GM23338 (cell line): ENCODE results near the gene ANKRD55. TPM values are rescaled to one million over a fixed set of nuclear protein-coding genes. Genes with fewer than 3 reads are reported as not detected.

Experiments
- ATAC-seq: fragments of 200-7000 bp; cut with Tn5 transposase; 3 replicates; pipeline ENCODE4 v1.9.1; 2020
- DNase-seq: peaks from one replicate; pipeline ENCODE4 v3.0.0-alpha.2; 2015; ENCODE audit warnings: low spot score
- H2AFZ ChIP-seq: fragments of 200-600 bp; sonication (generic); 2 replicates; pipeline ENCODE4 v1.8.0; 2016; ENCODE audit warnings: antibody characterized with exemption, mild to moderate bottlenecking, moderate library complexity
- H3F3A ChIP-seq: fragments of 200-600 bp; sonication (generic); replicated peaks from 2 replicates; pipeline ENCODE4 v1.8.0; 2017; ENCODE audit warnings: antibody characterized with exemption, mixed run types, low read depth
- H3K27ac ChIP-seq: fragments of 200-600 bp; sonication (generic); 2 replicates; pipeline ENCODE4 v1.6.1; 2016; ENCODE audit warnings: low read depth
- H3K27me3 ChIP-seq: fragments of 200-600 bp; sonication (generic); 2 replicates; pipeline ENCODE4 v1.8.0; 2016; ENCODE audit warnings: mild to moderate bottlenecking, mixed run types, moderate library complexity; ENCODE audit not compliant: insufficient read depth
- H3K36me3 ChIP-seq: fragments of 200-600 bp; sonication (generic); 2 replicates; pipeline ENCODE4 v1.8.0; 2016; ENCODE audit warnings: mild to moderate bottlenecking; ENCODE audit not compliant: insufficient read depth
- H3K4me1 ChIP-seq: fragments of 200-600 bp; sonication (generic); 2 replicates; pipeline ENCODE4 v1.8.0; 2016; ENCODE audit warnings: mild to moderate bottlenecking, moderate library complexity; ENCODE audit not compliant: insufficient read depth
- H3K4me2 ChIP-seq: fragments of 200-600 bp; sonication (generic); 2 replicates; pipeline ENCODE4 v1.7.1; 2017; ENCODE audit warnings: mixed run types
- H3K4me3 ChIP-seq: fragments of 200-600 bp; sonication (generic); 2 replicates; pipeline ENCODE4 v1.6.1; 2016; ENCODE audit warnings: mixed run types
- H3K79me2 ChIP-seq: fragments of 200-600 bp; sonication (generic); replicated peaks from 2 replicates; pipeline ENCODE4 v1.8.0; 2017; ENCODE audit warnings: mild to moderate bottlenecking; ENCODE audit not compliant: insufficient read depth
- H3K9me2 ChIP-seq: fragments of 200-600 bp; sonication (generic); 2 replicates; pipeline ENCODE4 v1.8.0; 2017; ENCODE audit not compliant: insufficient read depth
- H4K20me1 ChIP-seq: fragments of 200-600 bp; sonication (generic); replicated peaks from 2 replicates; pipeline ENCODE4 v1.8.0; 2017; ENCODE audit warnings: mild to moderate bottlenecking; ENCODE audit not compliant: insufficient read depth
- H3K27ac Mint-ChIP-seq: 2 replicates; pipeline ENCODE4 v1.8.0; 2020; ENCODE audit warnings: inconsistent platforms, mild to moderate bottlenecking, moderate library complexity, mixed read lengths
- H3K27me3 Mint-ChIP-seq: 3 replicates; pipeline ENCODE4 v1.8.0; 2022; ENCODE audit warnings: low read depth, mild to moderate bottlenecking, moderate library complexity, mixed read lengths, inconsistent platforms; ENCODE audit not compliant: insufficient read depth, poor library complexity
- H3K36me3 Mint-ChIP-seq: 3 replicates; pipeline ENCODE4 v1.8.0; 2021; ENCODE audit warnings: low read depth, mild to moderate bottlenecking, inconsistent platforms, moderate library complexity, mixed read lengths
- H3K4me1 Mint-ChIP-seq: 3 replicates; pipeline ENCODE4 v1.8.0; 2020; ENCODE audit warnings: mild to moderate bottlenecking, inconsistent platforms, mixed read lengths
- H3K4me3 Mint-ChIP-seq: 3 replicates; pipeline ENCODE4 v1.8.0; 2021; ENCODE audit warnings: moderate library complexity, mild to moderate bottlenecking, inconsistent platforms, mixed read lengths
- H3K9me3 Mint-ChIP-seq: 3 replicates; pipeline ENCODE4 v1.8.0; 2020; ENCODE audit warnings: moderate library complexity, mild to moderate bottlenecking, inconsistent platforms, mixed read lengths
- CREB1 ChIP-seq: fragments of 250-450 bp; sonication (Bioruptor Pico); IDR thresholded peaks from 2 replicates; pipeline ENCODE4 v1.5.0; 2020; ENCODE audit warnings: low read depth, mild to moderate bottlenecking, moderate library complexity
- EZH2phosphoT487 ChIP-seq: fragments of 200-600 bp; sonication (generic); IDR thresholded peaks from one replicate; pipeline ENCODE4 v1.8.1; 2018; ENCODE audit warnings: antibody characterized with exemption; ENCODE audit not compliant: unreplicated experiment
- JUNB ChIP-seq: IDR thresholded peaks from one replicate; pipeline ENCODE4 v1.6.1; 2016; ENCODE audit warnings: antibody characterized with exemption; ENCODE audit not compliant: unreplicated experiment
- NANOG ChIP-seq: IDR thresholded peaks from 2 replicates; pipeline ENCODE4 v1.6.1; 2016; ENCODE audit warnings: antibody characterized with exemption, borderline replicate concordance
- POLR2AphosphoS5 ChIP-seq: IDR thresholded peaks from 2 replicates; pipeline ENCODE4 v1.6.1; 2016; ENCODE audit warnings: antibody characterized with exemption, low read depth
- REST ChIP-seq: IDR thresholded peaks from one replicate; pipeline ENCODE4 v1.6.1; 2018; ENCODE audit warnings: antibody characterized with exemption; ENCODE audit not compliant: unreplicated experiment
- ZNF114 ChIP-seq: fragments of 250-450 bp; sonication (Bioruptor Pico); IDR thresholded peaks from 2 replicates; pipeline ENCODE4 v1.5.0; 2020; ENCODE audit warnings: mild to moderate bottlenecking, moderate library complexity
- ZNF331 ChIP-seq: fragments of 250-450 bp; sonication (Bioruptor Pico); IDR thresholded peaks from 2 replicates; pipeline ENCODE4 v1.5.0; 2020; ENCODE audit warnings: low read depth, mild to moderate bottlenecking, moderate library complexity
- ZNF462 ChIP-seq: fragments of 250-450 bp; sonication (Bioruptor Pico); IDR thresholded peaks from 2 replicates; pipeline ENCODE4 v1.5.0; 2020; ENCODE audit warnings: mild to moderate bottlenecking, moderate library complexity
- polyA plus RNA-seq: library from polyadenylated mRNA; unstranded; fragments of >200 nt; fragmentation: Nextera tagmentation; extraction: Ambion mirVana; gene quantifications from 2 replicates; pipeline ENCODE4 v1.2.1, GENCODE V29; 2016
- total RNA-seq: library from RNA; depleted of rRNA; stranded (reverse); fragments of >200 nt; shearing (Covaris generic); gene quantifications from 2 replicates; pipeline ENCODE4 v1.2.3, GENCODE V29; 2014

The ANKRD55 gene
- total and polyA plus RNA-seq, 2 experiments from 2014 or later, result not detected

DNA sequence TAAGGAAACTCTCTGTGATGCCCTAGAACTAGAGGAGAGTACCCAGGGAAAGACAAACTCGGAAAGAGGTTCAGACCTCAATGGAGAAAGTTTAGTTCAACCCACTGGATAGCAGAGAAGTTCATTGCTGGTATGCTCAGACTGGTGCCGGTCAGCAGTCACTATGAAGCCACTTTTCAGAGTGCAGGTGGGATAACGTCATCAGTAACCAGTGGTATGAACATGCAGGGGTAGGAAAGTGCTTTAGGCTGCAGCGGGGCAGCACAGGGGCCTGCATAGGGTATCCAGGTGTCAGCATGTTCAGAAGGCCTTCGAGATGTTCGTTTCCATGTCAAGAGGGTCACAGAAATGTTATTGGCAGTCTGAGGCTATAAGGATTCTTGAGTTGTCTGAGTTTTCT, 20.8 kb upstream of the ANKRD55 start (continued):
- TF ChIP-seq CREB1 (CRISPR knock-in tag), result no peak

DNA sequence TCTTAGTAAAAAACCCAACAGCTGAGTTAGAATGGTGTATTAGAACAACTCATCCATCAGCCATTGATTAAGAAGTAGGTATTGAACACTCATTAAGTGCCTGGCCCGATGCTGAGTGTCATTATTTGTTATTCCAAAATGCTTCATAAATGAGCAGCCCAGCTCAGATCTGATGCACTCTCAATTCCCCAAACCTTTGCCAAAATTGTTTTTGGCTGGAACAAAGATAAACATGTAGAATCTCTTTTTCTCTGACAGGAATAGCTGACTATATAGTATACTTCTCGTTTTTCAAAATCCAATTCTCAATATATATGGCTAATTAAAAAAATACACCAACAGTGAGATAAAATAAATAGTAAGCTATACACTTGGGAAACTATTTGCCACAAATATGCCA, 20.0 kb upstream of the ANKRD55 start:
- no peaks in the 10 kb centered on the region for H3K36me3 ChIP-seq
- H3K4me3 ChIP-seq, result no peak overlapping the region
- DNase-seq (no peak), ATAC-seq (no peak)
- Mint-ChIP-seq H3K9me3 (peaks cover 18% of the 10 kb centered on the region; the same call in 2 of the 3 replicates), H3K4me1 (no peaks in the 10 kb centered on the region), H3K4me3 (no peak overlapping the region), H3K27me3 (no peaks in the 10 kb centered on the region), H3K36me3 (no peaks in the 10 kb centered on the region), H3K27ac (no peak overlapping the region)
- peaks cover 7% of the 10 kb centered on the region for H3K9me2 ChIP-seq
- no peak overlapping the region for H2AFZ ChIP-seq
- no peaks in the 10 kb centered on the region for H4K20me1 ChIP-seq
- H3K79me2 ChIP-seq, result no peaks in the 10 kb centered on the region
- no peaks in the 10 kb centered on the region for H3K4me1 ChIP-seq
- no peaks in the 10 kb centered on the region for H3F3A ChIP-seq
- H3K27ac ChIP-seq, result no peak overlapping the region
- H3K4me2 ChIP-seq, result no peak overlapping the region
- TF ChIP-seq ZNF114 (CRISPR knock-in tag), result no peak
- no peak for TF ChIP-seq EZH2phosphoT487
- no peak for TF ChIP-seq CREB1 (CRISPR knock-in tag)
- H3K27me3 ChIP-seq, result no peaks in the 10 kb centered on the region

DNA sequence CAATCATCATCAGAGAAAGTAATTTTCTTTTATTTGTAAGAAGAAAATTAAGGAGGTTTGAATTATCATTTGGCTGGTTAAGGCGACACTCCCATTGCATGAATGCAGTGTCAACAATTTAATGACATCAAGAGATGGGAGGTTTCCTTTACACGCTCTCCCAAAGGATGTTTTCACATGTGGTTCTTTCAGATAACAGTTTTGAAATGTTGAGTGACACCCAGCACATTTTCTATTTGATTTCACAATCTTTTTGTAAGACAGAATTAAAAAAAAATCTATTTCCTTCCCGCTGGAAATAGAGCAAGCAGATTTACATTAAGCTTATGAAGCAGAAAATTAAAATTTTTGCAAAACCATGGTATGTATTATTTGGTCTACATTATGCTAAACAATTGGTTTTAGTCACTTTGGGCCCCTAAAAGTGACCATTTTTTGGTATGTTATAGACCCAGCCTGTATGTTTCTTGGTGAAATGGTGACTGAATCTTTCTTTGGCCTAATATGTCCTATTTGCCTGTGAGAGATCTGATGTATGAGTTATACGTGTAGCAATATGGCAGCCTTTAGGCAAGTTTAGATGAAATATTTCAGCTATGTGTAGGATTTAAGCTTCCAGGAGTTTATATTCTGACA, 18.9 kb upstream of the ANKRD55 start:
- peaks cover 14% of the 10 kb centered on the region; the same call in 2 of the 3 replicates for H3K9me3 Mint-ChIP-seq
- Histone ChIP-seq H3K9me2 (peaks cover 10% of the 10 kb centered on the region), H3K4me1 (no peaks in the 10 kb centered on the region), H3K36me3 (no peaks in the 10 kb centered on the region), H3K79me2 (no peaks in the 10 kb centered on the region), H4K20me1 (no peaks in the 10 kb centered on the region), H3K27ac (no peak overlapping the region), H3K4me3 (no peak overlapping the region), H3K4me2 (no peak overlapping the region), H3K27me3 (no peaks in the 10 kb centered on the region), H3F3A (no peaks in the 10 kb centered on the region), H2AFZ (no peak overlapping the region)
- no peaks in the 10 kb centered on the region for H3K4me1 Mint-ChIP-seq
- no peaks in the 10 kb centered on the region for H3K36me3 Mint-ChIP-seq
- no peak for ATAC-seq
- no peak for DNase-seq
- H3K27me3 Mint-ChIP-seq, result no peaks in the 10 kb centered on the region
- no peak overlapping the region for H3K4me3 Mint-ChIP-seq
- H3K27ac Mint-ChIP-seq, result no peak overlapping the region
- TF ChIP-seq POLR2AphosphoS5 (no peak), CREB1 (CRISPR knock-in tag) (no peak), JUNB (no peak), NANOG (no peak), REST (no peak), ZNF462 (CRISPR knock-in tag) (no peak), ZNF331 (CRISPR knock-in tag) (no peak)
